Psoas muscle (tissue), 8 donors: ENCODE measurements around the gene ARHGAP15. TPM values are rescaled to one million over a fixed set of nuclear protein-coding genes. Genes with fewer than 3 reads are reported as not detected.
"Not testable (repeated sequence)": the region's sequence is repeated elsewhere in the genome, so short reads cannot be mapped to it uniquely, and the experiment has no call there.

Source experiments
- ATAC-seq, 4 donors: fragments of 200-7000 bp; cut with Tn5 transposase; one replicate each; pipeline ENCODE4 v1.9.1; 2020; ENCODE audit warnings: moderate library complexity in 3 of 4, mild to moderate bottlenecking in 2 of 4
- DNase-seq, 2 donors: peaks; one replicate each; pipeline ENCODE4 v3.0.0-alpha.2; 2020
- H3K27ac ChIP-seq: fragments of 200-600 bp; one replicate; pipeline ENCODE4 v1.8.0; 2022
- H3K27me3 ChIP-seq, 3 donors: fragments of 200-600 bp in 1 of 3; one replicate each; pipeline versions ENCODE4 v1.6.1 to v1.8.0; 2013 to 2022; ENCODE audit warnings: low read length in 2 of 3, mild to moderate bottlenecking in 2 of 3, moderate library complexity in 1 of 3; ENCODE audit not compliant: insufficient read depth in 3 of 3
- H3K36me3 ChIP-seq, 2 donors: fragments of 200-600 bp in 1 of 2; one replicate each; pipeline versions ENCODE4 v1.6.1 to v1.8.0; 2013 to 2022; ENCODE audit warnings: low read depth in 1 of 2, mild to moderate bottlenecking in 1 of 2, moderate library complexity in 1 of 2; ENCODE audit not compliant: insufficient read depth in 1 of 2
- H3K4me1 ChIP-seq: fragments of 200-600 bp; one replicate; pipeline ENCODE4 v1.8.0; 2022
- H3K4me3 ChIP-seq: fragments of 200-600 bp; one replicate; pipeline ENCODE4 v1.8.0; 2022; ENCODE audit warnings: mild to moderate bottlenecking
- H3K9me3 ChIP-seq: fragments of 200-600 bp; one replicate; pipeline ENCODE4 v1.8.0; 2022
- CTCF ChIP-seq: fragments of 200-600 bp; IDR thresholded peaks from one replicate; pipeline ENCODE4 v1.8.0; 2022; ENCODE audit warnings: antibody characterized with exemption
- WGBS, 3 donors: extraction: QIAGEN DNeasy Blood & Tissue Kit; methylation state at CpG; one replicate each; pipeline versions ENCODE4 v1.1.6 to v1.1.7; 2013; 5-methylcytosine and 5-hydroxymethylcytosine counted together
- intact Hi-C, 2 donors: fragments of 100-400 bp; cut with DNase I; formaldehyde crosslinking; loops; one replicate each; pipeline versions ENCODE4 v1.11.0 to v1.14.2; 2022
- polyA plus RNA-seq, 3 donors: library from polyadenylated mRNA; stranded (reverse); fragments of 200-250 nt; gene quantifications; one replicate each; pipeline ENCODE4 v1.2.3, GENCODE V29; 2013
- total RNA-seq, 4 donors: library from RNA; stranded (reverse); fragmentation: NEBNext Ultra II Directional in 2 of 4; extraction: Animal tissue kit (Norgen Biotek cat#: 25700) in 2 of 4; gene quantifications; one replicate each; pipeline versions ENCODE4 v1.2.1 to v1.2.4, GENCODE V29; 2021 to 2023
- donor health status: healthy with polysubstance abuse.
- donor health status: DM: no; HTN: no; CAD: no; lungs with moderate emphysema.
- donor health status: Bipolar disorder and iron deficiency.
- donor health status: healthy.
- donor health status: DM: yes; HTN: yes; CAD: no.
- donor health status: DM: no; HTN: no; CAD: no.
- donor health status: DM: no; HTN: no; CAD: no.
- donor health status: DM: yes; HTN: yes; CAD: no.

The ARHGAP15 gene
- total and polyA plus RNA-seq, 7 donors = 0.49 to 3.1 (median 0.95) TPM

GRCh38 chr2:143533846-143534245 is 404.6 kb downstream of the ARHGAP15 start:
- ATAC-seq = no peak
- TF ChIP-seq CTCF = no peak
- H3K9me3 ChIP-seq = no peaks in the 10 kb centered on the region
- intact Hi-C loops = no loop called here
- no peaks in the 10 kb centered on the region for H3K4me1 ChIP-seq
- H3K27me3 ChIP-seq = no peaks in the 10 kb centered on the region
- no peak overlapping the region for H3K27ac ChIP-seq
- WGBS, 3 donors = 81 to 94% (median 88%) methylated on average over 4 of the region's 4 CpGs
- H3K36me3 ChIP-seq = no peaks in the 10 kb centered on the region
- DNase-seq = no peak
- H3K4me3 ChIP-seq = no peak overlapping the region

- Histone ChIP-seq H3K9me3 (no peaks in the 10 kb centered on the region), H3K4me3 (no peak overlapping the region), H3K36me3 (no peaks in the 10 kb centered on the region), H3K4me1 (no peaks in the 10 kb centered on the region), H3K27me3 (no peaks in the 10 kb centered on the region), H3K27ac (no peak overlapping the region)
- intact Hi-C loops = no loop called here
- WGBS, 3 donors = 88 to 93% (median 93%) methylated on average over 2 of the region's 2 CpGs
- no peak for DNase-seq
- ATAC-seq = no peak
- TF ChIP-seq CTCF = no peak
These were observed 406.6 kb downstream of the ARHGAP15 start for GRCh38 chr2:143535802-143536201.

DNA sequence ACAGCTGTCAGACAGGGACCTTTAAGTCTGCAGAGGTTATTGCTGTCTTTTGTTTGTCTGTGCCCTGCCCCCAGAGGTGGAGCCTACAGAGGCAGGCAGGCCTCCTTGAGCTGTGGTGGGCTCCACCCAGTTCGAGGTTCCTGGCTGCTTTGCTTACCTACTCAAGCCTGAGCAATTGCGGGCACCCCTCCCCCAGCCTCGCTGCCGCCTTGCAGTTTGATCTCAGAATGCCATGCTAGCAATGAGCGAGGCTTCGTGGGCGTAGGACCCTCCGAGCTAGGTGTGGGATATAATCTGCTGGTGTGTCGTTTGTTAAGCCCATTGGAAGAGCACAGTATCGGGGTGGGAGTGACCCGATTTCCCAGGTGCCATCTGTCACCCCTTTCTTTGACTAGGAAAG is 412.7 kb downstream of the ARHGAP15 start:
- intact Hi-C loops, H3K27me3 ChIP-seq, ATAC-seq, H3K36me3 ChIP-seq, H3K9me3 ChIP-seq, H3K4me1 ChIP-seq, H3K4me3 ChIP-seq, H3K27ac ChIP-seq, DNase-seq: not testable (repeated sequence)
- 86 to 93% (median 92%) methylated on average over 11 of the region's 11 CpGs for WGBS, 3 donors

- no peaks in the 10 kb centered on the region for H3K9me3 ChIP-seq
- ATAC-seq (no peak), DNase-seq (no peak)
- intact Hi-C loops = no loop called here
- TF ChIP-seq CTCF = no peak
- H3K27me3 ChIP-seq = no peaks in the 10 kb centered on the region
- no peaks in the 10 kb centered on the region for H3K36me3 ChIP-seq
- H3K4me1 ChIP-seq = no peaks in the 10 kb centered on the region
- no peak overlapping the region for H3K27ac ChIP-seq
- 62 to 72% (median 62%) methylated on average over 7 of the region's 7 CpGs for WGBS, 3 donors
- no peak overlapping the region for H3K4me3 ChIP-seq
These were observed 416.1 kb downstream of the ARHGAP15 start for GRCh38 chr2:143545059-143545948.

GRCh38 chr2:143545949-143546255 is 416.7 kb downstream of the ARHGAP15 start:
- intact Hi-C loops = no loop called here
- Histone ChIP-seq H3K27ac (no peak overlapping the region), H3K27me3 (no peaks in the 10 kb centered on the region), H3K4me1 (no peaks in the 10 kb centered on the region), H3K36me3 (no peaks in the 10 kb centered on the region), H3K4me3 (no peak overlapping the region), H3K9me3 (no peaks in the 10 kb centered on the region)
- no peak for TF ChIP-seq CTCF
- WGBS, 3 donors = 26 to 38% (median 28%) methylated on average over 4 of the region's 4 CpGs
- ATAC-seq (no peak), DNase-seq (no peak)
